Activated naive CD4-positive, alpha-beta T cell treated with Interleukin-2 at 50 U/mL for 16 hours (primary cell): ENCODE results near the gene SNX20.

Source experiments
- DNase-seq: peaks from one replicate; pipeline ENCODE4 v3.0.0-alpha.2; 2020

Gene SNX20

DNA sequence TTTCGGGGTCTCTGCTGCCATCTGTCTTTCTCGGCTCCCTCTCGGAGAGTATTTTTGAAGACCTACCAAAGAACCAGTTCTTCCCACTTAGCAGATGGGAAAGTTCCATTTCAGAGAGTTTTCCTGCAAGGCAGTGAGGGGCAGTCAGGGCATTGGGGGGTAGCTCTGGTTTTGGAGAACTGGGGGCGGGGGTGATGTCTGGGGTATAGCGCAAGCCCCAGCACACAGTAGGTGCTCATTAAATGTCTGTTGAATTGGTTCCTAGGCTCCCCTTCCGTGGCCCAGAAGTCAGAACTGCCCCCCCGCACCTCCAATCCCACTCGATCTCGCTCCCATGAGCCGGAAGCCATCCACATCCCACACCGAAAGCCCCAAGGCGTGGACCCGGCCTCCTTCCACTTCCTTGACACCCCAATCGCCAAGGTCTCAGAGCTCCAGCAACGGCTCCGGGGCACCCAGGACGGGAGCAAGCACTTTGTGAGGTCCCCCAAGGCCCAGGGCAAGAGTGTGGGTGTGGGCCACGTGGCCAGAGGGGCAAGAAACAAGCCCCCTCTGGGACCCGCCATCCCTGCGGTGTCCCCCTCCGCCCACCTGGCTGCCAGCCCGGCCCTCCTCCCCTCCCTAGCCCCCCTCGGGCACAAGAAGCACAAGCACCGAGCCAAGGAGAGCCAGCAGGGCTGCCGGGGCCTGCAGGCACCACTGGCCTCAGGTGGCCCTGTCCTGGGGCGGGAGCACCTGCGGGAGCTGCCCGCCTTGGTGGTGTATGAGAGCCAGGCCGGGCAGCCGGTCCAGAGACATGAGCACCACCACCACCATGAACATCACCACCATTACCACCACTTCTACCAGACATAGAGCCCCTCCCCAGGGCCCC is 47.9 kb downstream of the SNX20 start:
- DNase-seq = no peak

DNA sequence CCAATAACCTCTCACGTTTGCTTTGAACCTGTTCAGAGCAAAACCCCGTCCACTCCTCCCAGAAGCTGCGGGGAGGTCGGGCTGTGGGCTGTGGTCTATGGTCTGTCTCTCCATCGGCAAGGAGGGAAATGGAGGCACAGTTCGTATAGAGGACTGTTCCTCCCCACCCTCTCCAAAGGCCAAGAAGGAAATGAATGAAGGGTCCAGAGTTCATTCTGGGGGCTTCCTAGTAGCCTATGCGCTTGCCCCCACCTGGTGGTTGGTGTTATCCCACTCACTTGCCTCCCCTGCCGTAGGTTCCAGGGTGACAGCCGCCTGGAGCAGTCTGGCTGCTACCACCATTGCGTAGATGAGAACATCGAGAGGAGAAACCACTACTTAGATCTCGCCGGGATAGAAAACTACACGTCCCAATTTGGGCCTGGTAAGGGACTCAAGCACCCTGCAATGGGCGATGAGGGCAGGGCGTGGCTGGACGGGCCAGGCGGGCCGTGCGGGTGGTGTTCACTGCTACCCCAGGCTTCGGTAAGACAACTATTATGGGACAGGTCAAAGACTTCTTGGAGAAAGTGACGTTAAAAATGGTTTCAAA is 49.0 kb downstream of the SNX20 start:
- no peak for DNase-seq

DNA sequence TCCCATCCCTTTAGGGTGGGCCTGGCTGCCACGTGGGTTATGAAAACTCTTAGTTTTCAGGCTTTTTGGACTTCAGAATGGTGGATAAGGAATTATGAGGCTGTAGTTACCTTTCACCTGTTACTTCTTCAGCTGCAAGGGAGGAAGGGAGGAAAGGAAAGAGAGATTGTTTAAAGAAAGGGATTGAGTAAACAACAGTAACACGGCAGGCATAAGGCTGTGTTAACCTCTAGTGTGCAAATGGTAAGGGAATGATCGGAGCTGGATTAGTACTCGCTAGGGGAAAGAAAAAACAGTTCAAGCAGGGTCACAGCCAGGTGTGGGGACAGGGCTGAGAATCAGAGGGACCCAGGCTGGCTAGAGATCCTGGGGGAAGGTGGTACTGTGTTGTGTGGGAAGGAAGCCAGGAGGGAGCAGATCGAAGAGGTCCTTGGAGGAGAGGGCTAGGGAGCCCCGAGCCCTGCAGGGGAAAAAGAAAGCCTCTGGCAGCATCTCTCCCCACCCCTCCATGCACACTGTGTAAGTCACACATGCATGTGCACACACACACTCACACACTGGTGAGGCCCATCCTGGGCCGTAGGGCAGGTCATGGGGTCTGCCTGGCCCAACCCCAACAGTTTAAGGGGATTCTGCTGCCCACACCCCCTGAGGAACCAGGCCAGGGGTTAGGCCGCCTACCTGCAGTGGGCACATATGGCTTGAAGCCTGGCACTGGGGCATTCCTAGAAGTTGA is 49.7 kb downstream of the SNX20 start:
- DNase-seq = no peak

DNA sequence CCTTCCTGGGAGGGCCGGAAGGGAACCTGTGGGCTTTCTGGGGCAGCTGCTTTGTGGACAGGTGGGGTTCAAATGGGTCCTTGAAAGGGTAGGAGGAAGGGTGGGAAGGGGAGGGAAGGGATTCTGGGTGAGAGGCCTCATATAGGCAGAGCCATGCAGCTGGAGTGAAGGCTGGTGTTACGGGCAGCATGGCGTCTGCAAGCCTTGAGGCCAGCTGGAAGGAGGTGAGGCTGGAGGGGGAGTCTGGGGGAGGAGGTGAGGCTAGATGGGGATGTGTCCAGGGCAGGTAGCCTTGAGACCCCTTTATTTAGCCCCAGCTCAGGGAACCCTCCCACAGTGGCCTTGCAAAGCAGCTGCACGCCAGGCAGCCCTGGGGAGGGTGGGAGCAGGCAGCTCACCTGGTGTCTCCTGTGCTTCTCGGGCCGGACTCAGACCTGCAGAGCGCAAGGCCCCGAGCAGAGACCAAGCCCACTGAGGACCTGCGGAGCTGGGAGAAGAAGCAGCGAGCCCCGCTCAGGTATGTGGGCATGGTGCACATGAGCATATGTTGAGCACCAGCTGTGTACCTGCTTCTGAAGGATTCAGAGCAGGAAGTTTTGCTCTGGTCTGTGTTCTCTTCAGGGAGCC is 50.6 kb downstream of the SNX20 start:
- no peak for DNase-seq

DNA sequence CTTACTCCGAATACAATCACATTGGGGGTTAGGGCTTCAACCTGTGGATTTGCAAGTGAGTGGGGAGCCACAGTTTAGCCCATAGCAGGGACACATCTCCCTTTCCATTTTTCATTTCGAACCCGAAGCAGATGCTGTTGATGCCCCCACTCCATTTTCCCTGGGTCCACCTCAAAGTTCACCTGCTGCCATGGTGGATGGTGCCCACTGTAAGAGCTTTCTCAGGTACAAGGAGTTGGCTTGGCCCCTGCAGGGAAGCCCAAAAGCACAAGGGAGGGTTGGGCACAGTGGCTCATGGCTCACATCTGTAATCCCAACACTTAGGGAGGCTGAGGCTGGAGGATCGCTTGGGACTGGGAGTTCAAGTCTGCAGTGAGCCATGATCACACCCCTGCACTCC is 51.8 kb downstream of the SNX20 start:
- no peak for DNase-seq

DNA sequence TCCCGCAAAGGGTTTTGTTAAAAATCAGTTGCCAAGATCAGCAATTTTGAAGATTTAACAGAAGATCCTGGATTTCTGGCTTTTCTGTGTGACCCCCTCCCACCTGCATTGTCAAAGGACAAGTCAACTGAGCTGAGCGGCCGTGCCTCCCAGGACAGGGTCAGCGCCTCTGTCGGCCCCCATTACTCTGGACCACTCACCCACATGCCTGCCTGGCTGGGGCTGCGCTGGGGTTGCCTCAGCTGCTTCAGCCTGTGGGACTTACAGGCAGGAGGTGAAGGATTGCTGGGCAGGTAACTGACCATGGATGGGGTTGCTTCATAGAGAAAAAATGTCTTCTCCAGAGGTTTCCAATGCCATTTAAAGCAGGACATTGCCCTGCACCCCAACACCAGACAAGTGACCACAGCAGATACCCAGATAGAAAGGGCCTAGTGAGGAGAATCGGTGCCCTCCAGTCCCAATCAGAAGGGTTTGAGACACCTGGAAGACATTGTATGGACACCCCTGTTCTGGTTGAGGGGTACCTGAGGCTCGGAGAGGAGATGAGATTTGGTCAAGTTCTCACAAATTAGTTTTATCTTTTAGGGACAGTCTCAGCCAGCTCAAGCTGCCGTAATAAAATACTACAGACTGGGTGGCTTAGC is 52.8 kb downstream of the SNX20 start:
- DNase-seq = no peak

DNA sequence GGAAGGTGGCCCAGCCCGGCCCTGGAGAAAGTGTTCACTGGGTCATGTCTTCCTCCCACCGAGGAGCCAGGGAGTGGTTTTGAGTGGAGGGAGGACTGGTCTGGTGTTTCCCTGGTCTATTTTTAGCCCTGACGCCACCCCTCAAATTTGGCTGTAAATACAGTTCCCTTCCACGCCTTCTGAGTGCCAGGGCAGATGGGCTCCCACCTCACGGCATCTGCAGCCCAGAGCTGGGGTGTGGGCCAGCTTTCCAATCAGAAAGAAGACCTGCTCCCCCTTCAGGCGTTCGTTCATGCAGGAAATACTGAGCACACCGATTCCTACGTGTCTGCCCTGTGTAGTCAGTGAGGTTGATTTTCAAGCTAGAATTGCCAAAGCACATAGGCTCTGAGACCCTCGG is 53.7 kb downstream of the SNX20 start:
- peak; percentile 34 for DNase-seq

DNA sequence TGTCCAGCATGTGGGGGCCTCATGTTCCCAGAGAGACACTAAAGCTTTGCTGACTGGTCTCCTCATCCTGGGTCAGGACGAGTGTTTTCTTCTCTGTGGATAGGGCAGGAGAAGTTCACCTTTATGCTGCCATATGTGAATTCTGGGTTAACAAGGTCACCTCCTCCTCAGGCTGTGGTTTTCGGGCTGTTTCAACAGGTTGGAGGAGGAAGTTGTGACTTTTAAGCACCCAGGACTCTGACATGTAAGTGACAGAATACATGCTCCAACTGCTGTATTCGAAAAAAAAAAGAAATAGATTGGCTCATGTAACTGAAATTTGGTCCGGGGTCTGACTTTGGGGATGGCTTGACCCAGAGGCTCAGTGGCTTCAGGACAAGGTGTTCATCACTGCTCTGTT is 54.2 kb downstream of the SNX20 start:
- no peak for DNase-seq

DNA sequence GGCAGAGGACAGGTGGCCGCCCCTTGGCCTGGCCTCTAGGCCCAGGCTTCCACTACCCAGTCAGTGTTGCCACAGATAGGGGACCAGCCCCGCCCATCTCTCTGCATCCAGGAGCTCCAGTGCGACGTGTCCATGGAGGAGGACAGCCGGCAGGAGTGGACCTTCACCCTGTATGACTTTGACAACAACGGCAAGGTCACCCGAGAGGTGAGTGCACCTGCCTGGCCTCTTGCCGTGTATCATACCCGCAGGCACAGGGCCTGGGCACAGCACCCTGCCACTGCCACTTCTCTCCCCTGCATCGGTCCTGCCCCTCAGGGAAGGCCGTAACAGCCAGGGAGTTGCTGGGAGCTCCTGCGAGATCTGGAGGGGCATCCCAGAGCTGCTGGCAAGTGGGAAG is 55.7 kb downstream of the SNX20 start:
- no peak for DNase-seq

DNA sequence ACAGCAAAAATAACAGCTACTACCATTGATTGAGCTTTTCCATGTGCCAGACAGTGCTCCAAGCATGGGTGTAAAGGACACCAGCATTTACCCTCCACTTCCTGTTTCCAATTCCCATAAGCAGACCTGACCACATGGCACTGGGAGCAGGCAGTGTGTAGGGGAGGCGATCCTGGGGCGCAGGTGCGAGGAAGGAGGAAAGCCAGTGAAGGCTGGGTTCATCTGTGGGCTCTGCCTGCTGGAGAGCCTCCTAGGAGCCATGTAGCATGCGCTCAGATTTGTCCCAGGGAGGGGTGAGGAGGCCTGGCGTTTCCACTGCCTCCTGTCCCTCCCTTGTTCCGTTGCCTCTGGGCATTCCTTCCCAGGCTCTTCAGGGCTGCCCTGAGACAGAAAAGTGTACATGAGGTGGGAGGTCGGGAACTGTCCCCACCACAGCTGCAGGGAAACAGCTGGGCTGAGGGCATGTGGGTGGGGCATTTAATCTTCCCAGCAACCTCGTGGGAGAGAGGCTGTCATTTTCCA is 56.6 kb downstream of the SNX20 start:
- no peak for DNase-seq

DNA sequence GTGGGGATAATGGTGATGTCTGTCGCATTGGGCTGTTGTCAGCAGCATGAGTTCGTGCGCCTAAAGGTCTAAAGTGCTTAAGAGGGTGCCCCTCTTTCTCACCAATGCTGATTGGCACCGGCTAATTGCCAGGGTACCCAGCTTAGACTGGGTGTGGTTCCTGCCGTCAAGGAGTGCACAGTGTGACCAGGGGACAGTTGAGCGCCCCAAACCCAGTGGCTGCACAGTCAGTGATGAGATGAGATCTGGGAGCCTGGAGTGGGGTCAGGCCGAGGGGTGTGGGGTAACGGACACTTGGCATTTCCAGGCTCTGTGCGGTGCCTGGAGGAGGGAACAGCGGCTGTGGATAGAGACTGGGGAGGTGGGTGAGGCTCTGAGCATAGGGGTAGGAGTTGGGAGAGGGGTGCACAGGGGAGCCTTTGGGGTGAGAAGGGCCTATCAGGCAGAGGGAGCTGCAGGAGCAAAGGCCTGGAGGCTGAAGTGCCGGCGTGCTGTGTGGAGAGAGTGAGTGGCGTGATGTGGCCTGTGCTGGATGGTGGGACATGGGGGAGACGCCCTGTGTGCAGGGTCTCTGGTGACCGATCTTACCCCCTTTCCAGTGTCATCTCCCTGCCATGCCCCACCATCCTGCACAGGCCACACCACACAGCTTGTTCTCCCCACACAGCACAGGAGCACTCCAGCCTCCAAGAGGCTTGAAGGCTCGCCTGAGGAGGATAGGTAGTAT is 58.3 kb downstream of the SNX20 start:
- no peak for DNase-seq

DNA sequence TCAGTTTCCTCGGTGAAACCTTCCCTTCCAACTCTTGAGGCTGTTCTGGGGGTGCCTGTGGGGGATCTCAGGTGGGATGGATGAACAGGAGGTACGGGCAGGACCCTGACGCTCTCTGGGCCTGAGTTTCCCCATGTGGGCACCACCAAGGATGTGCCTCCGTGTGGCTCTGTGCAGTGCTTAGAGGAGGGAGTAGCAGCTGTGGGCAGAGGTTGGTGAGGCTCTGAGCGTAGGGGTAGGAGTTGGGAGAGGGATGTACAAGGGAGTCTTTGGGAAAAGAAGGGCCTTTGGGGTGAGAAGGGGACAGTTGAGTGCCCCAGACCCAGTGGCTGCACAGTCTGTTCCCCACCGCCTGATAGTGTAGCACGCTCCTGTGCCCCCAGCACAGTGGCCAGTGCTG is 59.1 kb downstream of the SNX20 start:
- DNase-seq = no peak
